Measurements from ENCODE around the gene CNTNAP5.

GRCh38 chr2:124805060-124805459 lies 780.0 kb downstream of the CNTNAP5 start:
- TF ChIP-seq CTCF (IDR thresholded peaks at IDR 0.05; ENCODE audit: low read depth, low read length), result no peak
- no peak for TF ChIP-seq POLR2A (IDR thresholded peaks at IDR 0.05; ENCODE audit: extremely low read depth, insufficient read length)
- TF ChIP-seq MAX (IDR thresholded peaks at IDR 0.05; ENCODE audit: low read depth, low read length), result no peak
